ENCODE results near the gene SHANK2.

SHANK2 gene

GRCh38 chr11:71207563-71207962 is 44.8 kb downstream of the SHANK2 start:
- H3K4me3 ChIP-seq (replicated peaks; ENCODE audit: low read depth, low read length): no peak overlapping the region
- no peak for TF ChIP-seq CTCF (IDR thresholded peaks at IDR 0.05; ENCODE audit: low read depth, low read length, missing control alignments)
- DNase-seq (ENCODE audit: extremely low read depth, low read depth): no peak

DNA sequence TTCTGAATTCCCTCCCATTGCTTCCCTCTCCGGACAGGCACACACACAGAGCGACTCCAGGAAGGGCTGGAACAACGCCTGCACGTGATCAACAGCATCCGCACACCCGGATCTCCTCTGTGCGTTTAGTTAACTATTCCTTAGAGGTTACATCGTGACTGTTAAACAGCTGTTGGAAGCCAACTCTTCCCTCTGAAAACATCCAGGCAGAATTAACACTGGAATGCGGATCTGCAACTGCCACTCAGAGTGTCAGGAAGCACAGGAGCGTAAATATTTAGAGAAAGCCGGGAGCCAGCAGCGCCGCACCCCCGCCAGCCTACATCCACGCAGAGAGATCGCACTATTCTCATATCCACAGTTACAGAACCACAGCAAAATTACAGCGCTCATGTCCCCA is 46.2 kb downstream of the SHANK2 start:
- TF ChIP-seq CTCF (IDR thresholded peaks at IDR 0.05; ENCODE audit: low read depth, low read length, missing control alignments): no peak
- DNase-seq (ENCODE audit: extremely low read depth, low read depth): no peak
- no peak overlapping the region for H3K4me3 ChIP-seq (replicated peaks; ENCODE audit: low read depth, low read length)

- TF ChIP-seq CTCF (IDR thresholded peaks at IDR 0.05; ENCODE audit: low read depth, low read length, missing control alignments): no peak
- H3K4me3 ChIP-seq (replicated peaks; ENCODE audit: low read depth, low read length): no peak overlapping the region
Measured at GRCh38 chr11:71204748-71205664, 47.4 kb downstream of the SHANK2 start.

DNA sequence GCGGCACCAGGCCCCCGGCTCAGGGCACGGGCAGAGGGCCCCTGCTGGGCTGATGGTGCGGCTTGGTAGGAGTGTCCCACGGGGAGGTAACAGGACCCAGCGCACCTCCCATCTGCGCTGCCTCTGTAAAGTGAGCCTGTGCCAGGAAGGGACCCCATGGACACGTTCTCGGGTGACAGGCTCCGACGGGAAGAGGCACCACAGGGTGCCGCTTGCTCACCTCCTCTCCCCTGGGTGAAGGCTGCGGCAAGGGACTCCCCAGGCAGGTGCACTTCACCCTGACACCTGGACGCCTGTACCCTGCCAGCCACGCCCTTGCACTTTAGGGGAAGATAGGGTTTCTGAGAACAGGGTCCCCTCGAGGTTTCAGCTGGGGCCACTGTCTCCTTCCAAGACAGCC is 48.1 kb downstream of the SHANK2 start:
- DNase-seq (ENCODE audit: extremely low read depth, low read depth): no peak
- H3K4me3 ChIP-seq (replicated peaks; ENCODE audit: low read depth, low read length): no peak overlapping the region
- no peak for TF ChIP-seq CTCF (IDR thresholded peaks at IDR 0.05; ENCODE audit: low read depth, low read length, missing control alignments)

More at GRCh38 chr11:71204748-71205664, 47.4 kb downstream of the SHANK2 start:
- no peak for DNase-seq (ENCODE audit: extremely low read depth, low read depth)

- no peak overlapping the region for H3K4me3 ChIP-seq (replicated peaks; ENCODE audit: low read depth, low read length)
- TF ChIP-seq CTCF (IDR thresholded peaks at IDR 0.05; ENCODE audit: low read depth, low read length, missing control alignments): no peak
- no peak for DNase-seq (ENCODE audit: extremely low read depth, low read depth)
Measured at GRCh38 chr11:71203681-71204080, 48.7 kb downstream of the SHANK2 start.

DNA sequence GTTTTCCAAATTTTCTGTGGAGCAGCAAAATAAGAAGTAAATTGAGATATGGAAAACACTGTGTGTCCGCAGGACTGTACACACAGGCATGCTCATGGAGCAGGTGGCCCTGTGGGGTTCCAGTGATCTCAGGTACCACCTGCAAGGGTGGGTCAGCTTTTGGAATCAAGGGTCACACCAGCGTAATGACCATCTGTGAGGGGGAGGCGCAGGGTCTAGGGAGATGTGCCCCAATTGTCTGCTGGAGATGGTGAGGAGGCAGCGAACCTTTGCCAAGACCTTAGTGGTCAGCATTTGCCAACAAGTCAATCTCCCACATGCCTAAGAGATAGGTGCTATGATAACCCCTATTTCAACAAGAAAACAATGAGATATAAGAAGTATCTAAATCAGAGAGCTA is 49.4 kb downstream of the SHANK2 start:
- DNase-seq (ENCODE audit: extremely low read depth, low read depth): no peak
- no peak overlapping the region for H3K4me3 ChIP-seq (replicated peaks; ENCODE audit: low read depth, low read length)
- no peak for TF ChIP-seq CTCF (IDR thresholded peaks at IDR 0.05; ENCODE audit: low read depth, low read length, missing control alignments)
